Neural progenitor cell (in vitro differentiated cells): ENCODE measurements around the gene RFXAP.

Experiments
- EZH2 ChIP-seq: fragments of 200-600 bp; sonication (generic); IDR thresholded peaks from 2 replicates; pipeline ENCODE4 v1.6.1; 2017; ENCODE audit warnings: antibody characterized with exemption, mild to moderate bottlenecking, moderate library complexity
- EZH2phosphoT487 ChIP-seq: fragments of 200-600 bp; sonication (generic); IDR thresholded peaks from 2 replicates; pipeline ENCODE4 v1.6.1; 2017; ENCODE audit warnings: antibody characterized with exemption

- TF ChIP-seq EZH2 (no peak), EZH2phosphoT487 (no peak)
Observed at GRCh38 chr13:36840718-36841250, 21.8 kb downstream of the RFXAP start.
